Adrenal gland (tissue), 12 donors: ENCODE measurements around the gene PLCB1. TPM values are rescaled to one million over a fixed set of nuclear protein-coding genes. Genes with fewer than 3 reads are reported as not detected.
A peak's percentile ranks its signal among the peaks of the same experiment; 100 is the strongest.

Experiments used
- DNase-seq, 7 donors: peaks; one replicate each; pipeline ENCODE4 v3.0.0-alpha.2; 2019 to 2020
- H3K27ac ChIP-seq, 5 donors: fragments of 200-600 bp; sonication (generic) in 4 of 5; 1 replicate in 3 of 5; 2 replicates in 2 of 5; pipeline versions ENCODE4 v1.5.1 to v1.8.0; 2016 to 2020; ENCODE audit warnings: mild to moderate bottlenecking in 1 of 5
- H3K27me3 ChIP-seq: fragments of 200-600 bp; 2 replicates; pipeline ENCODE4 v1.8.0; 2021
- H3K36me3 ChIP-seq, 2 donors: fragments of 200-600 bp; replicated peaks in 1 of 2; 1 replicate in 1 of 2; 2 replicates in 1 of 2; pipeline versions ENCODE4 v1.5.1 to v1.8.0; 2018 to 2022
- H3K4me1 ChIP-seq, 2 donors: fragments of 200-600 bp; replicated peaks in 1 of 2; 1 replicate in 1 of 2; 2 replicates in 1 of 2; pipeline versions ENCODE4 v1.5.1 to v1.8.0; 2018 to 2021
- H3K4me3 ChIP-seq, 4 donors: fragments of 200-600 bp; sonication (generic) in 3 of 4; one replicate each; pipeline ENCODE4 v1.5.1; 2016 to 2018
- H3K9me3 ChIP-seq, 3 donors: fragments of 200-600 bp; sonication (generic) in 1 of 3; replicated peaks in 1 of 3; 1 replicate in 2 of 3; 2 replicates in 1 of 3; pipeline versions ENCODE4 v1.5.1 to v1.8.0; 2016 to 2021
- CTCF ChIP-seq, 6 experiments: fragments of 450-650 bp in 4 of 6; fragments of 200-600 bp in 2 of 6; sonication (generic) in 1 of 6; IDR thresholded peaks; 1 replicate in 5 of 6; 2 replicates in 1 of 6; pipeline versions ENCODE4 v1.5.1 to v1.8.0; 2016 to 2021; ENCODE audit warnings: antibody characterized with exemption in 6 of 6, mild to moderate bottlenecking in 2 of 6, moderate library complexity in 1 of 6
- POLR2A ChIP-seq, 2 donors: fragments of 450-650 bp; IDR thresholded peaks; one replicate each; pipeline ENCODE4 v1.6.1; 2017; ENCODE audit warnings: antibody characterized with exemption in 2 of 2, mild to moderate bottlenecking in 2 of 2, moderate library complexity in 1 of 2
- WGBS, 4 donors: extraction: QIAGEN DNeasy Blood & Tissue Kit in 2 of 4; methylation state at CpG; one replicate each; pipeline versions ENCODE4 v1.1.5 to v1.1.7; 2013 to 2017; 5-methylcytosine and 5-hydroxymethylcytosine counted together
- intact Hi-C, 2 donors: fragments of 100-400 bp; cut with DNase I; formaldehyde crosslinking; loops; one replicate each; pipeline versions ENCODE4 v1.14.1 to v1.15.0; 2022 to 2023
- polyA plus RNA-seq, 3 donors: library from polyadenylated mRNA; stranded (reverse); fragments of 200-250 nt in 2 of 3; fragments of 350-450 nt in 1 of 3; fragmentation: Illumina TruSeq in 1 of 3; extraction: RNeasy Lipid Tissue Mini Kit (QIAGEN cat#74804) in 1 of 3; gene quantifications; one replicate each; pipeline ENCODE4 v1.2.3, GENCODE V29; 2013 to 2014
- total RNA-seq, 9 donors: library from RNA; depleted of rRNA in 4 of 9; stranded (reverse); fragments of >200 nt in 4 of 9; fragments of 120-200 nt in 1 of 9; fragmentation: NEBNext Ultra II Directional in 1 of 9; extraction: Animal tissue kit (Norgen Biotek cat#: 25700) in 1 of 9; gene quantifications; one replicate each; pipeline versions ENCODE4 v1.1.0 to v1.2.4, GENCODE V29; 2013 to 2023
- donor health status: healthy with polysubstance abuse.
- donor health status: Bipolar disorder and iron deficiency.
- donor health status: DM: yes; HTN: yes; CAD: no.
- donor health status: DM: no; HTN: no; CAD: no.
- donor health status: DM: no; HTN: no; CAD: no.
- donor health status: DM: yes; HTN: yes; CAD: no.

PLCB1 gene
- total and polyA plus RNA-seq, 12 donors = 7.7 to 56.6 (median 27.9) TPM

DNA sequence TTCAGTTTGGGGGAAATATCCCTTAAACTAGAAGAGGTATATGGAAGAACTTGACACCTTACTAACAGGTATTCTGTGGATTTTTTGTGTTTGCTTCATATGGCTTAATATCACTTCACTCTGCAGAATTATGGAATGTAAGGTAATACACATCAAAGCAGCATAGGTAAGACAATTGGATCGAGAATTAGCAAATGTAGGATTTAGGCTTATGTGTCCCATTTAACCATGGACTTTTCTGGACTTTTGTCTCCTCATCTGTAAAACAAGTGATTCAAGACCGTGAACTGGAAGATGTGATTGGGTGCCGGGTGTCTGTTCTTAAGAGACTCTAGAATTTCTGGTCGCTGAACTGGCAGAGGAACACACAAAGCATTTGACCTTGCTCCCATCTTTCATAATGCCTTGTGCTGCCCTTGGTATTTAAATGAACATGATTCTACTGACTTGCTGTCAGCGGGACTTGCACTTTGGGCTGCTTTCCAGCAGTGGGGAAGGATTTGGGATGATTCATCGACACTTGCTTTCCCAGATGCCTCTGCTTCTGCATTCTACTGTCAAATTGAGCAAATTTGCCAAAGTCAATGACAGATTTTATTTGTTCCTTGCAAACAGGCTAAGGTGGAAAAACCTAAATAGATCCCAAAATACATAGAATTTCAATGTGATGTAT lies 199.8 kb downstream of the PLCB1 start:
- Histone ChIP-seq H3K4me1 (peaks cover 5 to 20% of the 10 kb centered on the region in 2 donors), H3K27me3 (no peaks in the 10 kb centered on the region), H3K9me3 (no peaks in the 10 kb centered on the region), H3K27ac (peak overlapping the region in 4 of 5 donors; percentile 9 to 84 (median 32)), H3K4me3 (peak overlapping the region in 1 of 4 donors; percentile 28), H3K36me3 (no peaks in the 10 kb centered on the region)
- whole genome bisulfite sequencing, 4 donors = 27 to 41% (median 31%) methylated on average over 6 of the region's 6 CpGs
- intact Hi-C loops = no loop called here
- TF ChIP-seq CTCF (IDR thresholded peaks at IDR 0.05) (no peak), POLR2A (IDR thresholded peaks at IDR 0.05) (no peak)
- DNase-seq = peak; percentile 84 to 94 (median 91)

DNA sequence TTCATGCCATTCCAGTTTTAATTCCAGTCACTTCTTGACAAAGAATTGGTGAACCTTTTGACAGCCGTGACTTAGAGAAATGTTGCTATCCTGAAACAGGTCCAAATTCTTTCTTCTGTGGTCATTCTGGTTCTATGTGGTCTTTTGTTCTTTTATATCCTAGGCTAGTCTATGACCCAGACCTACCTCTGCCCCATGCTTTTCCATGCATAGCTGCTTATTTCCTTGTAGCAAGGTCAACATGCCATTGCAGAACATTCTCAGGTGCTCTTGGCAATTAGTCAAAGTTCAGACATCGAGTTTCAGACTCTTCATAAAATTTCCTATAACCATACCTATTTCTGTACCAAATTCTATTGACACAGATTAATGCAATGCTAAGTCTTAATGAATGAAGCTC lies 202.6 kb downstream of the PLCB1 start:
- no peaks in the 10 kb centered on the region for H3K27me3 ChIP-seq
- TF ChIP-seq POLR2A (IDR thresholded peaks at IDR 0.05) (no peak), CTCF (IDR thresholded peaks at IDR 0.05) (no peak)
- peaks cover 5 to 20% of the 10 kb centered on the region in 2 donors for H3K4me1 ChIP-seq
- no peaks in the 10 kb centered on the region for H3K9me3 ChIP-seq
- no peak for DNase-seq
- no peak overlapping the region for H3K27ac ChIP-seq
- no peak overlapping the region for H3K4me3 ChIP-seq
- no peaks in the 10 kb centered on the region for H3K36me3 ChIP-seq
- WGBS, 4 donors = 69 to 77% (median 72%) methylated on average over 2 of the region's 2 CpGs
- intact Hi-C loops = no loop called here

- Histone ChIP-seq H3K9me3 (no peaks in the 10 kb centered on the region), H3K36me3 (no peaks in the 10 kb centered on the region), H3K27ac (no peak overlapping the region), H3K4me3 (no peak overlapping the region), H3K27me3 (no peaks in the 10 kb centered on the region), H3K4me1 (peaks cover 5 to 20% of the 10 kb centered on the region in 2 donors)
- TF ChIP-seq POLR2A (IDR thresholded peaks at IDR 0.05) (no peak), CTCF (IDR thresholded peaks at IDR 0.05) (no peak)
- WGBS, 4 donors = 67 to 94% (median 74%) methylated on average over 1 of the region's 1 CpG
- DNase-seq = no peak
- intact Hi-C loops = no loop called here
Observed at GRCh38 chr20:8335059-8335458, 203.0 kb downstream of the PLCB1 start.

GRCh38 chr20:8335495-8336195 lies 203.6 kb downstream of the PLCB1 start:
- Histone ChIP-seq H3K9me3 (no peaks in the 10 kb centered on the region), H3K4me3 (no peak overlapping the region), H3K4me1 (peaks cover 5 to 20% of the 10 kb centered on the region in 2 donors), H3K36me3 (no peaks in the 10 kb centered on the region), H3K27ac (no peak overlapping the region), H3K27me3 (no peaks in the 10 kb centered on the region)
- TF ChIP-seq CTCF (IDR thresholded peaks at IDR 0.05) (no peak), POLR2A (IDR thresholded peaks at IDR 0.05) (no peak)
- intact Hi-C loops = no loop called here
- 89 to 94% (median 93%) methylated on average over 7 of the region's 7 CpGs for WGBS, 4 donors
- no peak for DNase-seq
